ENCODE data around the gene LEAP2. TPM values are rescaled to one million over a fixed set of nuclear protein-coding genes. Genes with fewer than 3 reads are reported as not detected.
A peak's percentile ranks its signal among the peaks of the same experiment; 100 is the strongest.

Gene LEAP2
- polyA plus RNA-seq, 1 of the 3 experiments (the other 2 are of a cell fraction): 0.64 TPM

- H3K4me1 ChIP-seq (ENCODE audit: control insufficient read depth in 1 of 2, insufficient read depth in 2 of 2, low read depth in 1 of 2, low read length in 1 of 2): peaks cover 0 to 5% of the 10 kb centered on the region in 2 experiments; a peak in 1 of 4 replicates
- 96% methylated on average over 14 of the region's 15 CpGs for WGBS (ENCODE audit: low lambda C conversion rate)
- no peaks in the 10 kb centered on the region for H3K36me3 ChIP-seq (replicated peaks in 1 of 2; ENCODE audit: control insufficient read depth in 1 of 2, insufficient read depth in 2 of 2, low read length in 1 of 2)
- no peaks in the 10 kb centered on the region for H3K27me3 ChIP-seq (ENCODE audit: insufficient read depth)
- H3F3A ChIP-seq (replicated peaks; ENCODE audit: insufficient read depth): no peaks in the 10 kb centered on the region
- no peaks in the 10 kb centered on the region for H3K9me3 ChIP-seq
- TF ChIP-seq FOXJ3 (CRISPR knock-in tag; IDR thresholded peaks at IDR 0.05): no peak
- TF ChIP-seq PBX3 (IDR thresholded peaks at IDR 0.05): no peak
- no peak for TF ChIP-seq USF1 (IDR thresholded peaks at IDR 0.05; ENCODE audit: borderline replicate concordance, low read depth)
- no peak for TF ChIP-seq MAX (IDR thresholded peaks at IDR 0.05; ENCODE audit: low read depth)
- TF ChIP-seq GABPA (IDR thresholded peaks at IDR 0.05; ENCODE audit: low read depth): no peak
- no peak for TF ChIP-seq SMC3 (IDR thresholded peaks at IDR 0.05; ENCODE audit: low read depth, low read length)
- TF ChIP-seq FOSL2 (IDR thresholded peaks at IDR 0.05; ENCODE audit: borderline replicate concordance, low read depth): no peak
- no peak for TF ChIP-seq NRF1 (IDR thresholded peaks at IDR 0.05; ENCODE audit: low read depth, low read length)
- TF ChIP-seq TEAD4 (IDR thresholded peaks at IDR 0.05; ENCODE audit: borderline replicate concordance, insufficient read depth): no peak
- TF ChIP-seq CHD2 (IDR thresholded peaks at IDR 0.05; ENCODE audit: low read length, partially characterized antibody): no peak
- no peak for TF ChIP-seq RFX5 (IDR thresholded peaks at IDR 0.05; ENCODE audit: low read length)
- TF ChIP-seq NFIC (IDR thresholded peaks at IDR 0.05; ENCODE audit: borderline replicate concordance): no peak
- TF ChIP-seq MXI1 (IDR thresholded peaks at IDR 0.05; ENCODE audit: low read depth, low read length): no peak
- TF ChIP-seq REST (IDR thresholded peaks at IDR 0.05; ENCODE audit: low read depth, low read length): no peak
- no peak for TF ChIP-seq SIN3A (IDR thresholded peaks at IDR 0.05; ENCODE audit: borderline replicate concordance, low read depth, low read length)
- TF ChIP-seq JUND (IDR thresholded peaks at IDR 0.05): no peak
- TF ChIP-seq EZH2phosphoT487 (IDR thresholded peaks at IDR 0.05; ENCODE audit: borderline replicate concordance, low read depth): no peak
- no peak for TF ChIP-seq ELF1 (IDR thresholded peaks at IDR 0.05)
- no peak for TF ChIP-seq RAD21 (IDR thresholded peaks at IDR 0.05; ENCODE audit: low read length)
- TF ChIP-seq RCOR1 (IDR thresholded peaks at IDR 0.05; ENCODE audit: low read length): no peak
- no peaks in the 10 kb centered on the region for H4K20me1 ChIP-seq (ENCODE audit: insufficient read depth)
- no peaks in the 10 kb centered on the region for H3K9me2 ChIP-seq
- no peak for DNase-seq
- H3K27ac ChIP-seq (ENCODE audit: low read depth in 2 of 2, low read length in 1 of 2): no peak overlapping the region
- H3K9ac ChIP-seq: no peak overlapping the region
- H2AFZ ChIP-seq (ENCODE audit: low read depth): no peak overlapping the region
- POLR2A ChIA-PET: interaction anchor here (2.3 kb wide), 1 partner anchor 35 kb away, joined by 9 read pairs; the partner anchor contains the start of genes GDF9 and UQCRQ
- CTCF ChIA-PET: interaction anchor here (1.0 to 8.7 kb wide), 12 partner anchors 9 to 455 kb away, joined by 3 to 105 read pairs (median 12); partner anchors contain the start of genes GDF9, SOWAHA and UQCRQ
- peak overlapping the region in 1 of 2 experiments; percentile 65; a peak in 1 of 4 replicates for H3K4me3 ChIP-seq (ENCODE audit: low read depth in 2 of 2, low read length in 1 of 2)
- H3K79me2 ChIP-seq (ENCODE audit: insufficient read depth): no peaks in the 10 kb centered on the region
- peak overlapping the region; percentile 78; the same call in 1 of the 2 replicates for H3K4me2 ChIP-seq
Measured at GRCh38 chr5:132831095-132831860, 42.2 kb upstream of the LEAP2 start.
